ENCODE data around the gene PSMD13. TPM values are rescaled to one million over a fixed set of nuclear protein-coding genes. Genes with fewer than 3 reads are reported as not detected.

PSMD13 gene
- total and polyA plus RNA-seq, 2 of the 4 experiments (the other 2 are of a cell fraction) = 177 to 217 TPM

- DNase-seq (no peak), ATAC-seq (ENCODE audit: low read depth) (no peak)
- no peak overlapping the region for H2BK20ac ChIP-seq (ENCODE audit: low read depth, low read length)
- intact Hi-C loops (cut with micrococcal nuclease) = no loop called here
- H3K4ac ChIP-seq (ENCODE audit: low read depth, low read length) = no peak overlapping the region
- no peak overlapping the region for H4K91ac ChIP-seq (ENCODE audit: insufficient read depth, low read depth, low read length)
- peaks cover 24% of the 10 kb centered on the region for H3K27me3 ChIP-seq (ENCODE audit: control insufficient read depth, insufficient read depth, low read length)
- 84% methylated on average over 8 of the region's 18 CpGs; no CpG with 5 or more reads in 1 of the 2 experiments for WGBS, 2 experiments (ENCODE audit: extremely low coverage in 2 of 2, insufficient read length in 1 of 2)
- H2AK5ac ChIP-seq (ENCODE audit: low read depth, low read length) = no peak overlapping the region
- no TSS peak for BruUV-seq (replicated peaks)
- H4K5ac ChIP-seq (ENCODE audit: low read depth, low read length) = no peak overlapping the region
- H2AK9ac ChIP-seq (replicated peaks; ENCODE audit: low read depth, low read length, poor library complexity) = no peak overlapping the region
- no peak overlapping the region for H2BK120ac ChIP-seq (ENCODE audit: low read depth, low read length)
- H4K8ac ChIP-seq (ENCODE audit: low read depth in 2 of 2, low read length in 2 of 2) = no peak overlapping the region
- no peaks in the 10 kb centered on the region for H4K20me1 ChIP-seq (ENCODE audit: insufficient read depth, low read length)
- dilution Hi-C loops (cut with HindIII; ENCODE audit: low sequenced_read_pairs, unreplicated experiment) = no loop called here
- ChIA-PET CTCF (no interaction called here), POLR2A (ENCODE audit: unreplicated experiment) (no interaction called here)
- in situ Hi-C loops (cut with MboI; ENCODE audit: low sequenced_read_pairs) = no loop called here
- no peak overlapping the region for H3K14ac ChIP-seq (replicated peaks; ENCODE audit: low read depth, low read length)
- no peak overlapping the region for H3K4me3 ChIP-seq (ENCODE audit: insufficient read depth, low read depth, low read length)
- H2BK5ac ChIP-seq (ENCODE audit: low read depth, low read length, poor library complexity, severe bottlenecking) = no peak overlapping the region
- H3K4me2 ChIP-seq (ENCODE audit: low read depth, low read length) = no peak overlapping the region
- no peaks in the 10 kb centered on the region for H3K36me3 ChIP-seq (ENCODE audit: control insufficient read depth, insufficient read depth, low read length)
- no peaks in the 10 kb centered on the region for H3K4me1 ChIP-seq (ENCODE audit: control insufficient read depth, insufficient read depth, low read length)
- H3K27ac ChIP-seq (ENCODE audit: insufficient read depth, low read length) = no peak overlapping the region
- no peak for TF ChIP-seq RAD21 (IDR thresholded peaks at IDR 0.05; ENCODE audit: low read length)
- TF ChIP-seq SMC3 (IDR thresholded peaks at IDR 0.05; ENCODE audit: low read depth, low read length) = no peak
- TF ChIP-seq CTCF (conservative IDR thresholded peaks at IDR 0.05; ENCODE audit: low read depth, low read length) = no peak
- no peak for TF ChIP-seq RFX5 (IDR thresholded peaks at IDR 0.05; ENCODE audit: low read depth, low read length)
- no peak for TF ChIP-seq NFE2L2 (IDR thresholded peaks at IDR 0.05; ENCODE audit: low read depth, low read length)
- no peak for TF ChIP-seq USF2 (IDR thresholded peaks at IDR 0.05; ENCODE audit: low read depth, low read length)
- TF ChIP-seq FOS (IDR thresholded peaks at IDR 0.05; ENCODE audit: low read depth, low read length) = no peak
- TF ChIP-seq ELK1 (IDR thresholded peaks at IDR 0.05; ENCODE audit: borderline replicate concordance, low read depth, low read length) = no peak
- no peak for TF ChIP-seq RCOR1 (IDR thresholded peaks at IDR 0.05; ENCODE audit: insufficient replicate concordance, low read length)
- no peak for TF ChIP-seq MXI1 (IDR thresholded peaks at IDR 0.05; ENCODE audit: borderline replicate concordance, low read depth, low read length)
- TF ChIP-seq BHLHE40 (IDR thresholded peaks at IDR 0.05; ENCODE audit: low read depth, low read length) = no peak
- no peak for TF ChIP-seq MAZ (IDR thresholded peaks at IDR 0.05; ENCODE audit: borderline replicate concordance, low read depth, low read length)
- no peak for TF ChIP-seq CEBPB (IDR thresholded peaks at IDR 0.05; ENCODE audit: low read depth, low read length)
- TF ChIP-seq MAFK (IDR thresholded peaks at IDR 0.05; ENCODE audit: low read depth, low read length) = no peak
- H3K9me3 ChIP-seq (ENCODE audit: control insufficient read depth, insufficient read depth, low read length) = no peaks in the 10 kb centered on the region
- no peak overlapping the region for H2AFZ ChIP-seq (replicated peaks; ENCODE audit: low read length, poor library complexity)
- no peak overlapping the region for H3K23ac ChIP-seq (ENCODE audit: low read depth, low read length)
- no peak overlapping the region for H3K18ac ChIP-seq (ENCODE audit: low read depth, low read length)
- H3K56ac ChIP-seq (ENCODE audit: extremely low read depth, insufficient read depth, low read length) = no peak overlapping the region
- no peaks in the 10 kb centered on the region for H3K79me1 ChIP-seq (ENCODE audit: low read depth in 1 of 2, low read length in 2 of 2)
- no peak overlapping the region for H2BK15ac ChIP-seq (ENCODE audit: low read depth, low read length)
- no peaks in the 10 kb centered on the region for H3K9me1 ChIP-seq (ENCODE audit: insufficient read depth, low read length)
- H3K9ac ChIP-seq (ENCODE audit: low read depth, low read length) = no peak overlapping the region
These were observed 30.8 kb downstream of the PSMD13 start for GRCh38 chr11:267491-267994.
